PC-3 (cell line): ENCODE data around the gene OR5J2.

Experiments
- EZH2 ChIP-seq: fragments of 300-600 bp; sonication (generic); IDR thresholded peaks from one replicate; pipeline ENCODE4 v1.6.1; 2017; ENCODE audit warnings: antibody characterized with exemption, mild to moderate bottlenecking, low read length; ENCODE audit not compliant: unreplicated experiment
- EZH2phosphoT487 ChIP-seq: fragments of 300-600 bp; sonication (generic); IDR thresholded peaks from 2 replicates; pipeline ENCODE4 v1.6.1; 2018; ENCODE audit warnings: mild to moderate bottlenecking, antibody characterized with exemption, low read length, borderline replicate concordance
- TF ChIP-seq, protein P1 (sequence below): fragments of 300-600 bp; sonication (generic); conservative IDR thresholded peaks from 2 replicates; pipeline ENCODE4 v1.5.1; 2017; ENCODE audit warnings: antibody characterized with exemption, low read depth, mild to moderate bottlenecking, low read length

DNA sequence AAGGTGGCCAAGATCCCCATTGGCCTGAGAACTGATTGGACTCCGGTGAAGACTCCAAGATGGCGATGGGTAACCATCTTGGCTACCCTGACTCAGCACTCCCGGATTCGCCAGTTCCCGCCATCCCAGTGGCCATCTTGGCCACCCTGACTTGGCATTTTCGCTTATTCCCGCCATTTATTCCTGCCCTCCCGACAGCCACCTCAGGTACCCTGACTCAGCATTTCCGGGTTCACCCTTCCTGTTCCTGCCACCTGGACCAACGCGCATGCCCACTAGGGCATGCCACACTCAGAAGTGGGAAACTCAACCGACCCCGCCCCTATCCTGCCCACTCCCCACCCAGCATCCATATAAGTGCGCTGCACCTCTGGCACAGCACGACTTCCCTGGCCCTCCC lies 24.1 kb upstream of the OR5J2 start:
- TF ChIP-seq EZH2 (no peak), EZH2phosphoT487 (no peak)
- TF ChIP-seq, protein P1, sequence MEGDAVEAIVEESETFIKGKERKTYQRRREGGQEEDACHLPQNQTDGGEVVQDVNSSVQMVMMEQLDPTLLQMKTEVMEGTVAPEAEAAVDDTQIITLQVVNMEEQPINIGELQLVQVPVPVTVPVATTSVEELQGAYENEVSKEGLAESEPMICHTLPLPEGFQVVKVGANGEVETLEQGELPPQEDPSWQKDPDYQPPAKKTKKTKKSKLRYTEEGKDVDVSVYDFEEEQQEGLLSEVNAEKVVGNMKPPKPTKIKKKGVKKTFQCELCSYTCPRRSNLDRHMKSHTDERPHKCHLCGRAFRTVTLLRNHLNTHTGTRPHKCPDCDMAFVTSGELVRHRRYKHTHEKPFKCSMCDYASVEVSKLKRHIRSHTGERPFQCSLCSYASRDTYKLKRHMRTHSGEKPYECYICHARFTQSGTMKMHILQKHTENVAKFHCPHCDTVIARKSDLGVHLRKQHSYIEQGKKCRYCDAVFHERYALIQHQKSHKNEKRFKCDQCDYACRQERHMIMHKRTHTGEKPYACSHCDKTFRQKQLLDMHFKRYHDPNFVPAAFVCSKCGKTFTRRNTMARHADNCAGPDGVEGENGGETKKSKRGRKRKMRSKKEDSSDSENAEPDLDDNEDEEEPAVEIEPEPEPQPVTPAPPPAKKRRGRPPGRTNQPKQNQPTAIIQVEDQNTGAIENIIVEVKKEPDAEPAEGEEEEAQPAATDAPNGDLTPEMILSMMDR: no peak
